Colonic mucosa (tissue), 4 donors: Measurements from ENCODE around the gene TMEM126B. TPM values are rescaled to one million over a fixed set of nuclear protein-coding genes. Genes with fewer than 3 reads are reported as not detected.

Experiments used
- DNase-seq: peaks from one replicate; pipeline ENCODE4 v3.0.0-alpha.2; 2020
- H3K27ac ChIP-seq: fragments of 200-600 bp; one replicate; pipeline ENCODE4 v1.8.0; 2021
- H3K27me3 ChIP-seq: fragments of 200-600 bp; one replicate; pipeline ENCODE4 v1.8.0; 2021
- H3K36me3 ChIP-seq: fragments of 200-600 bp; one replicate; pipeline ENCODE4 v1.8.0; 2021
- H3K4me1 ChIP-seq: fragments of 200-600 bp; one replicate; pipeline ENCODE4 v1.8.0; 2021; ENCODE audit warnings: mild to moderate bottlenecking
- H3K4me3 ChIP-seq: fragments of 200-600 bp; one replicate; pipeline ENCODE4 v1.8.0; 2021
- H3K9ac ChIP-seq, 2 donors: one replicate each; pipeline ENCODE4 v1.7.0; 2013; ENCODE audit warnings: control low read depth in 2 of 2, low read depth in 2 of 2, low read length in 2 of 2
- H3K9me3 ChIP-seq: fragments of 200-600 bp; one replicate; pipeline ENCODE4 v1.8.0; 2021
- CTCF ChIP-seq: fragments of 200-600 bp; IDR thresholded peaks from one replicate; pipeline ENCODE4 v1.8.0; 2022; ENCODE audit warnings: antibody characterized with exemption, mild to moderate bottlenecking
- intact Hi-C: fragments of 100-400 bp; cut with DNase I; formaldehyde crosslinking; loops from one replicate; pipeline ENCODE4 v1.14.1; 2022
- total RNA-seq, 2 donors: library from RNA; stranded (reverse); fragmentation: NEBNext Ultra II Directional in 1 of 2; extraction: Animal tissue kit (Norgen Biotek cat#: 25700) in 1 of 2; gene quantifications; one replicate each; pipeline ENCODE4 v1.2.1, GENCODE V29; 2021
- donor health status: healthy.
- donor health status: DM: no; HTN: no; CAD: no.
- donor health status: DM: no; HTN: no; CAD: no.

TMEM126B gene
- total RNA-seq, 2 donors from 2014 or later: 43.5 to 47.7 TPM

DNA sequence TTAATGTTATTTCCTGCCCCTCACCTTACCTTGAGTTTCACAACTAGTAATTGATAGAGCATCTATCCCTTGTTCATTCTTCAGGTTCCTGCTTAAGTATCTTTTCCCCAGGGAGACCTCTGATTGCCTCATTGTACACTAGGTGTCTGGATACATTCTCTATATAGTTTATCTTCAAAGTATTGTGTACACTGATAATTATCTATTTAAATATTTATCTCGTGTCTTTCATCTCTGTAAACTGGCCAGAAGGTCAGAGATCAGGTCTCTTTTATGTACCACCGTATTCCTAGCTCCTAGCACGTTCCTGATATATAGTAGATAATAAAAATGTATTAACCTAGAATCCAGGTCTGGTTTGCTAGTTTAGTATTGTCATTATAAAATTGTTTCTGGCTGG lies 6.4 kb downstream of the TMEM126B start:
- Histone ChIP-seq H3K4me3 (no peak overlapping the region), H3K4me1 (no peaks in the 10 kb centered on the region), H3K27me3 (no peaks in the 10 kb centered on the region), H3K27ac (no peak overlapping the region), H3K36me3 (peaks cover 6% of the 10 kb centered on the region), H3K9me3 (no peaks in the 10 kb centered on the region), H3K9ac (no peak overlapping the region)
- no peak for TF ChIP-seq CTCF
- intact Hi-C loops: no loop called here
- DNase-seq: no peak

DNA sequence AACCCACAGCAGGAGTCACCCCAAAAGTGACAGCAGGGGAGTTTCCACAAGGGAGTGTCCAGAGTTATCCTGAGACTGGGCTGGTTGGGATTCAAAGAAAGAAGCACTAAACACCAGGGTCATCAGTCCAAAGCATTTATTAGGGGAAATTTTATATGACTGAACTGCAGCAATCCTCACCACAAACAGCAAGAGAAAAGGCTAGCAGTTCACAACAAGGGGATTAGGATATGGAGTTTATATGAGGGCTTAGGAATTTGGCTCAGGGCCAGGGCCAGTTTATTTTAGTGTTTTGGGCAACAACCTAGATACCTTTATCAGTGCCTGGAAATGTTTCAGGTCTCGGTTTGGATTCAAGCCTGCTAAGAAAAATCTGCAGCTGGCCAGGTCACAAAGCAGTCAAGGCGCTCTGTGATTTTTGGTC lies 14.8 kb downstream of the TMEM126B start:
- H3K9me3 ChIP-seq: no peaks in the 10 kb centered on the region
- TF ChIP-seq CTCF: no peak
- intact Hi-C loops: no loop called here
- H3K4me3 ChIP-seq: no peak overlapping the region
- H3K36me3 ChIP-seq: no peaks in the 10 kb centered on the region
- no peak for DNase-seq
- H3K27ac ChIP-seq: no peak overlapping the region
- H3K27me3 ChIP-seq: no peaks in the 10 kb centered on the region
- H3K4me1 ChIP-seq: no peaks in the 10 kb centered on the region
- no peak overlapping the region for H3K9ac ChIP-seq

DNA sequence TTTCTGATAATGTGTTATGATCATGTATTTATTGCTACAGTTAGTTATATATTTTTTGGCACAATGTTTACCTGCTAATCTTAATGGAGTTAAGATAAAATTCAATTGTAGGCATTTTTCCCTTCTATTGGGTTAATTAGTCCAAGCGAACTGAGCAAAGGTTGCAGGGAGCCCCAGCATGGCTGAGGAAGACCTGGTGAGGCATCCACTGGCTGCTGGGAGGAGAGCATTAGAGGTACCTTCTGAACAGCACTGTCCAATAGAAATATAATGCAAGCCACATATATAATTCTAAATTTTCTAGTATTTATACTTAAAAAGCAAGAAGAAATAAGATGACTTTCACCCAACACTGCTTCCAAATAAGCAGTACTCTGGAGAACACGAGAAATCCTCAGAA lies 18.7 kb downstream of the TMEM126B start:
- Histone ChIP-seq H3K9me3 (no peaks in the 10 kb centered on the region), H3K9ac (peak overlapping the region in 1 of 2 donors; percentile 94), H3K27ac (peak overlapping the region; percentile 84), H3K4me1 (peaks cover 3% of the 10 kb centered on the region), H3K4me3 (peak overlapping the region; percentile 66), H3K27me3 (no peaks in the 10 kb centered on the region), H3K36me3 (no peaks in the 10 kb centered on the region)
- DNase-seq: no peak
- no peak for TF ChIP-seq CTCF
- intact Hi-C loops: no loop called here

- peaks cover 3% of the 10 kb centered on the region for H3K4me1 ChIP-seq
- peak within 1 kb of the TSS; percentile 66 for H3K4me3 ChIP-seq
- intact Hi-C loops: no loop called here
These were observed 19.4 kb downstream of the TMEM126B start, which contains the start of gene TMEM126A for GRCh38 chr11:85647604-85648299. TMEM126A (plus strand) TSS chr11:85647967; CDS start chr11:85650256, 2,289 bp downstream.

GRCh38 chr11:85651118-85651517 lies 22.7 kb downstream of the TMEM126B start:
- no peak for DNase-seq

More at GRCh38 chr11:85647604-85648299, 19.4 kb downstream of the TMEM126B start, which contains the start of gene TMEM126A:
- no peak for TF ChIP-seq CTCF
- H3K27me3 ChIP-seq: no peaks in the 10 kb centered on the region
- H3K27ac ChIP-seq: peak within 1 kb of the TSS; percentile 84
- no peaks in the 10 kb centered on the region for H3K36me3 ChIP-seq
- DNase-seq: peak; percentile 93
- no peaks in the 10 kb centered on the region for H3K9me3 ChIP-seq
- H3K9ac ChIP-seq: peak within 1 kb of the TSS; percentile 65 to 94

More at GRCh38 chr11:85651118-85651517, 22.7 kb downstream of the TMEM126B start:
- no peak for TF ChIP-seq CTCF
- no peak overlapping the region for H3K4me3 ChIP-seq
- no peaks in the 10 kb centered on the region for H3K27me3 ChIP-seq
- no peak overlapping the region for H3K27ac ChIP-seq
- H3K9me3 ChIP-seq: no peaks in the 10 kb centered on the region
- H3K9ac ChIP-seq: no peak overlapping the region
- intact Hi-C loops: no loop called here
- peaks cover 3% of the 10 kb centered on the region for H3K4me1 ChIP-seq
- H3K36me3 ChIP-seq: peaks cover 4% of the 10 kb centered on the region
